Naive thymus-derived CD4-positive, alpha-beta T cell (primary cell): ENCODE results near the gene CTTNBP2. TPM values are rescaled to one million over a fixed set of nuclear protein-coding genes. Genes with fewer than 3 reads are reported as not detected.

Experiments used
- ATAC-seq: fragments of 150-1000 bp; cut with Tn5 transposase; 2 replicates; pipeline ENCODE4 v1.10.0; 2021; ENCODE audit warnings: mild to moderate bottlenecking, moderate library complexity
- CTCF ChIA-PET: fragments of 350-600 bp; sonication (Branson Sonifier 250); formaldehyde crosslinking; loops from one replicate; lab custom pipeline; 2021; ENCODE audit warnings: antibody characterized with exemption; lab: Charles Lee
- POLR2A ChIA-PET: fragments of 350-600 bp; sonication (Branson Sonifier 250); formaldehyde crosslinking; loops from one replicate; lab custom pipeline; 2021; ENCODE audit warnings: antibody characterized with exemption, inconsistent platforms; lab: Charles Lee
- DNase-seq, 9 donors: peaks; one replicate each; pipeline versions ENCODE4 v3.0.0 to v3.0.0-alpha.2; 2020 to 2022; ENCODE audit warnings: mixed read lengths in 1 of 9
- H3K27ac ChIP-seq: one replicate; pipeline ENCODE4 v1.7.0; 2013; ENCODE audit warnings: mild to moderate bottlenecking, low read depth, low read length, moderate library complexity
- H3K27me3 ChIP-seq, 2 donors: one replicate each; pipeline ENCODE4 v1.7.0; 2013; ENCODE audit warnings: low read length in 2 of 2, mild to moderate bottlenecking in 2 of 2, moderate library complexity in 2 of 2; ENCODE audit not compliant: control insufficient read depth in 2 of 2, insufficient read depth in 2 of 2
- H3K36me3 ChIP-seq, 3 experiments: 1 replicate in 2 of 3; 2 replicates in 1 of 3; pipeline ENCODE4 v1.7.0; 2013; ENCODE audit warnings: low read length in 3 of 3, mild to moderate bottlenecking in 3 of 3, moderate library complexity in 1 of 3; ENCODE audit not compliant: insufficient read depth in 3 of 3, control insufficient read depth in 2 of 3
- H3K4me1 ChIP-seq, 2 donors: one replicate each; pipeline ENCODE4 v1.7.0; 2013; ENCODE audit warnings: low read length in 2 of 2, mild to moderate bottlenecking in 2 of 2, moderate library complexity in 1 of 2; ENCODE audit not compliant: control insufficient read depth in 2 of 2, insufficient read depth in 2 of 2
- H3K4me3 ChIP-seq: 2 replicates; pipeline ENCODE4 v1.7.0; 2013; ENCODE audit warnings: mild to moderate bottlenecking, low read length
- H3K9me3 ChIP-seq, 3 experiments: 1 replicate in 2 of 3; 2 replicates in 1 of 3; pipeline ENCODE4 v1.7.0; 2013; ENCODE audit warnings: low read length in 3 of 3; ENCODE audit not compliant: control insufficient read depth in 2 of 3
- H3K27ac Mint-ChIP-seq, 9 donors: one replicate each; pipeline ENCODE4 v1.8.0; 2020 to 2022; ENCODE audit warnings: mixed read lengths in 9 of 9, mild to moderate bottlenecking in 8 of 9, moderate library complexity in 5 of 9, inconsistent platforms in 2 of 9
- H3K27me3 Mint-ChIP-seq, 5 donors: one replicate each; pipeline ENCODE4 v1.8.0; 2021 to 2022; ENCODE audit warnings: mixed read lengths in 5 of 5, mild to moderate bottlenecking in 1 of 5
- H3K36me3 Mint-ChIP-seq, 5 donors: one replicate each; pipeline ENCODE4 v1.8.0; 2020 to 2022; ENCODE audit warnings: mixed read lengths in 5 of 5, mild to moderate bottlenecking in 3 of 5, inconsistent platforms in 1 of 5
- H3K4me1 Mint-ChIP-seq, 7 donors: one replicate each; pipeline ENCODE4 v1.8.0; 2020 to 2022; ENCODE audit warnings: mixed read lengths in 7 of 7, mild to moderate bottlenecking in 3 of 7, inconsistent platforms in 1 of 7
- H3K4me3 Mint-ChIP-seq, 10 donors: one replicate each; pipeline ENCODE4 v1.8.0; 2020 to 2022; ENCODE audit warnings: mild to moderate bottlenecking in 10 of 10, mixed read lengths in 10 of 10, moderate library complexity in 6 of 10, inconsistent platforms in 2 of 10
- H3K9me3 Mint-ChIP-seq, 11 donors: one replicate each; pipeline ENCODE4 v1.8.0; 2020 to 2022; ENCODE audit warnings: mixed read lengths in 11 of 11, mild to moderate bottlenecking in 4 of 11, inconsistent platforms in 1 of 11, moderate library complexity in 1 of 11
- intact Hi-C, 2 donors: fragments of 100-400 bp; cut with micrococcal nuclease; formaldehyde crosslinking; loops; one replicate each; pipeline ENCODE4 v1.15.1; 2023
- polyA plus RNA-seq, 2 donors: library from polyadenylated mRNA; unstranded; fragments of 300-500 nt; fragmentation: Illumina TruSeq; gene quantifications; one replicate each; pipeline ENCODE4 v1.2.3, GENCODE V29; 2021
- total RNA-seq, 6 experiments: library from RNA in 5 of 6; stranded (reverse) in 5 of 6; gene quantifications; 1 replicate in 5 of 6; 2 replicates in 1 of 6; pipeline ENCODE4 v1.2.3 and lab custom pipeline; 2021 to 2026

CTTNBP2 gene
- total and polyA plus RNA-seq, 7 experiments from 2014 or later: 0.16 to 0.30 (median 0.27) TPM; not detected in 4

DNA sequence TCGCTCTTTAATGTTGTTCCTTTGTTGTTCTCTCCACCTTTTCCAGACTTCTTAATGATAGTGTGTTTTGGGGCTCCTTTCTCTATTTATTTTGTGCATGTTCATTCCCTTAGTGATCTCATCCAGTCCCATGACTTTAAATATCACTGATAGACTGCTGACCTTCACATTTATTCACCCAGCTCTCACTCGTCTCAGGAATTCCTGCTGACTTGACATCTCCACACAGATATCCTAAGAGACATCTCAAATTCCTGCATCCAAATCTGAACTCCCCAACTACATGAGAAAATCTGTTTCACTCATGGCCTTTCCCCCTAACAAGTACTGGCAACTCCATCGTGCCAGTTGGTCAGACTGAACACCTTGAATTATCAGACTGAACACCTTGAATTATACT lies 111.2 kb downstream of the CTTNBP2 start:
- no peaks in the 10 kb centered on the region for H3K9me3 ChIP-seq
- DNase-seq (no peak), ATAC-seq (no peak)
- no peak overlapping the region for H3K4me3 ChIP-seq
- no peak overlapping the region for H3K27ac ChIP-seq
- Mint-ChIP-seq H3K36me3 (no peaks in the 10 kb centered on the region), H3K27me3 (peaks cover 0 to 20% (median 10%) of the 10 kb centered on the region in 5 donors), H3K27ac (no peak overlapping the region), H3K4me1 (no peaks in the 10 kb centered on the region), H3K4me3 (no peak overlapping the region), H3K9me3 (peaks cover 0 to 5% (median 0%) of the 10 kb centered on the region in 11 donors)
- ChIA-PET CTCF (no interaction called here), POLR2A (no interaction called here)
- intact Hi-C loops: no loop called here
- H3K36me3 ChIP-seq: no peaks in the 10 kb centered on the region
- H3K4me1 ChIP-seq: no peaks in the 10 kb centered on the region
- no peaks in the 10 kb centered on the region for H3K27me3 ChIP-seq

DNA sequence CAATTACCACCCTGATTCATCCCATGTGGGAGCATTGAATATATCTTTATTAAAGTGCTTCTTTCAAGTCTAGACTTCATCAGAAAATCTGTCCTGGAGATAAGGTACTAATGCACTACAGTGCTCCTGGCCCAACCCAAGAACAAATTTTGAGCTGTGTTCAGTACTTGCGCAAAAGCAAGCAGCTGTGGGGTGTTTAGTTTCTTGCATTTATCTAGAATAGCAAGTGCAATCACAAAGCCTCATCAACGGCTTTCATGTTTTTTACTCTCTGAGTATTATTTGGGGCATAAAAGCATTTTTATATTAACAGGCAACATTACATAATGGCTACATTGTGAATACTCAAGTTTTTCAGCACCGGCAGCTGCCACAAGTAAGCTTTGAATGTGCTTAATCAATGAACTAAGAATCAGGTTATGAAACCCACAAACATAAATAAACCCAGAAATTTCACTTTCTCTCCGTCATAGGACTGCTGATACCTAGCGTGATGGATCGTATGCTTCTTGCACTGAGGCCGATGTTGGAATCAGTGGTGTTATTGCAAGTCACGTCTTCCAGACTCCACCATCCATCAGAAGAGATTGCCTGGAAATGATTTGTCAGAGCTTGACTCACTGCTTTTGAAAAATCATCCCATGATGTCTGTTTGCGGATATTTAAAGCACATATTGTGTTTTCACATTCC lies 113.1 kb downstream of the CTTNBP2 start:
- no peaks in the 10 kb centered on the region for H3K9me3 ChIP-seq
- ATAC-seq (no peak), DNase-seq (no peak)
- intact Hi-C loops: no loop called here
- POLR2A ChIA-PET: no interaction called here
- H3K36me3 ChIP-seq: no peaks in the 10 kb centered on the region
- no peak overlapping the region for H3K27ac ChIP-seq
- Mint-ChIP-seq H3K27me3 (peaks cover 0 to 19% (median 5%) of the 10 kb centered on the region in 5 donors), H3K27ac (no peak overlapping the region), H3K4me1 (no peaks in the 10 kb centered on the region), H3K4me3 (no peak overlapping the region), H3K36me3 (no peaks in the 10 kb centered on the region), H3K9me3 (peaks cover 0 to 5% (median 0%) of the 10 kb centered on the region in 11 donors)
- CTCF ChIA-PET: no interaction called here
- H3K27me3 ChIP-seq: no peaks in the 10 kb centered on the region
- H3K4me1 ChIP-seq: no peaks in the 10 kb centered on the region
- no peak overlapping the region for H3K4me3 ChIP-seq

DNA sequence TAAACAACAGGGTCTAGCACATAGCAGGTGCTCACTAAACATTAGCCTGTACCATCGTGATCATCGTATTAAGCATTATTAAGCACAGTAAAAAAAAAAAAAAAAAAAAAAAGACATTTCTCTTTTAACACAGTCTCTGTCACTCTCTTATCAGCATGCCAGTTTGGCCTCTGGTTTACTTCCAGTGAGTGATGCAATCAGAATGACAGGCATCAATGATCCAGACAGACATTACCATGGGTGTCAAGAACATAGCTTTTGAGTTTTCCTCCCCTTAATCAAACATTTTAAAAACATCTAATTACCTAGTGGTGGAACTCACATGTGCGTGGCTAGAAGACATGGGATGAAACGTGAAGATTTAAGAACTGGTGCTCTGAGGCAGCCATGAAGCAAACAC lies 115.8 kb downstream of the CTTNBP2 start:
- CTCF ChIA-PET: no interaction called here
- POLR2A ChIA-PET: no interaction called here
- Mint-ChIP-seq H3K4me3 (no peak overlapping the region), H3K4me1 (no peaks in the 10 kb centered on the region), H3K27ac (no peak overlapping the region), H3K9me3 (peaks cover 0 to 1% (median 0%) of the 10 kb centered on the region in 11 donors), H3K36me3 (no peaks in the 10 kb centered on the region), H3K27me3 (peaks cover 0 to 7% (median 5%) of the 10 kb centered on the region in 5 donors)
- H3K36me3 ChIP-seq: no peaks in the 10 kb centered on the region
- DNase-seq (no peak), ATAC-seq (no peak)
- no peaks in the 10 kb centered on the region for H3K27me3 ChIP-seq
- intact Hi-C loops: no loop called here
- H3K4me3 ChIP-seq: no peak overlapping the region
- H3K4me1 ChIP-seq: no peaks in the 10 kb centered on the region
- no peaks in the 10 kb centered on the region for H3K9me3 ChIP-seq
- H3K27ac ChIP-seq: no peak overlapping the region

DNA sequence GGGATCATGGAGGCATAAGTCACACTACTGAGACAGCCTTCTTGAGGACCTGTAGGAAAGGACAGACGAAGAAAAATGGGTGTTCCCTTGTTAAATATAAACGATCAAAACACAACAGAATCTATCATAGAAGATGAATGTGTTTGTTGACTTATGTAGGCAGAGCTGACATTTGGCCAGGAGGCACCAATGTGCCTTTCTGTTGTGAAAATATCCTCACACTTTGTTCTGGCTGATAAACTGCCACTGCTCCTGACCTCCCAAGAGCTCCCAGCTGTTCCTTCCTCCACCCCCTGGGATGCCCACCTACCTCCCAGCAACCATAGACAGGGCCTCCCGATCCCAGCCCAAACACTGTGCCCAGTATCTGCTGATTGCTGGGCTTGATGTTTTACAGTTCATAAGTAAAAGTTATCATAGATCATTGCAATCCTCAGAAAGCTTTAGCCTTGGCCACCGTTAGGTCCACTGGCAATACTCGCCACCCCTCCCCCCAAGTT lies 116.6 kb downstream of the CTTNBP2 start:
- ChIA-PET CTCF (no interaction called here), POLR2A (no interaction called here)
- ATAC-seq (no peak), DNase-seq (no peak)
- Mint-ChIP-seq H3K4me1 (no peaks in the 10 kb centered on the region), H3K9me3 (peaks cover 0 to 1% (median 0%) of the 10 kb centered on the region in 11 donors), H3K4me3 (no peak overlapping the region), H3K36me3 (no peaks in the 10 kb centered on the region), H3K27me3 (peaks cover 0 to 10% (median 5%) of the 10 kb centered on the region in 5 donors), H3K27ac (no peak overlapping the region)
- H3K4me1 ChIP-seq: no peaks in the 10 kb centered on the region
- H3K27ac ChIP-seq: no peak overlapping the region
- intact Hi-C loops: no loop called here
- no peaks in the 10 kb centered on the region for H3K36me3 ChIP-seq
- no peaks in the 10 kb centered on the region for H3K27me3 ChIP-seq
- no peaks in the 10 kb centered on the region for H3K9me3 ChIP-seq
- no peak overlapping the region for H3K4me3 ChIP-seq

DNA sequence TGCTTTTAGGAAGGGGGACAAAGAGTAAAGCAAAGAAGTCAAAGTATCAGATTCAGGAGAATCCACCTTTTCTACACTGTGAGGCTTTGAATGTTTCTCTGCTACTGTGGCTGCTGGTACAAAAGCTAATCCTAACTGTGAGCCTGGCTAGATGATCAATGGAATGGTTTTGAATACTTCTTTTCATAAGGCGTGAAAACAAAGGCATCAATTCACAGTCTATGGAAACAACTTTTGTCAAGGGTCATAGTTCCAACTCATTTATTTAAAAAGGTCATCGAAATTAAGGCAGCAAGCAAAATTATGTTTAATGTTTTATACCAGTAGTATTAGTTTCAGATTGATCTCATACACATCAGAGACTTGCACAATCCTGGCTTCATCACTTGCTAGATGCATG lies 118.1 kb downstream of the CTTNBP2 start:
- Mint-ChIP-seq H3K4me1 (no peaks in the 10 kb centered on the region), H3K9me3 (peaks cover 0 to 1% (median 0%) of the 10 kb centered on the region in 11 donors), H3K36me3 (no peaks in the 10 kb centered on the region), H3K27ac (no peak overlapping the region), H3K27me3 (peaks cover 0 to 10% (median 5%) of the 10 kb centered on the region in 5 donors), H3K4me3 (no peak overlapping the region)
- CTCF ChIA-PET: no interaction called here
- ATAC-seq (no peak), DNase-seq (no peak)
- no peaks in the 10 kb centered on the region for H3K4me1 ChIP-seq
- no peaks in the 10 kb centered on the region for H3K9me3 ChIP-seq
- POLR2A ChIA-PET: no interaction called here
- H3K36me3 ChIP-seq: no peaks in the 10 kb centered on the region
- H3K4me3 ChIP-seq: no peak overlapping the region
- intact Hi-C loops: no loop called here
- H3K27me3 ChIP-seq: no peaks in the 10 kb centered on the region
- H3K27ac ChIP-seq: no peak overlapping the region

DNA sequence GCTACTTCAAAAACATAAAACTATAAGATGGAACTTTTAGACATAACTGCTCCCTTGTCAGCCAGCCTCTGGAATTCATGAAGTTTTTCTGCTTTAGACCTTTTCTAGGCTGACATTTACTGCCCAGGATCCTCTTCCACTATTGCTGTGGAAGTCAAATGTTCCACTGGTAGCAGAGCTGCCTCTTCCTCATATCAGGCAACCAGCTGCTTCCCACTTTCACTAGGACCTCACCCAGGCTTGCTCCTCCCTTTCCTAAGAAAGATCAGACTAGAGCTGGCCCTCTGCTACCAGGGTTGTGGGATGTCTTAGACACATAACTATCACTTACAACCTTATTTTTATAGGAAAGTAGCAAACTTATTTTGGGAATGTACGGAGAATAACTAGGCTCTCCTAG lies 121.5 kb downstream of the CTTNBP2 start:
- ATAC-seq: no peak
- H3K36me3 ChIP-seq: no peaks in the 10 kb centered on the region
- CTCF ChIA-PET: interaction anchor here (0.7 kb wide), 1 partner anchor 404 kb away, joined by 3 read pairs; no protein-coding TSS in a partner anchor
- H3K27ac Mint-ChIP-seq: no peak overlapping the region
- no peaks in the 10 kb centered on the region for H3K9me3 ChIP-seq
- no peaks in the 10 kb centered on the region for H3K36me3 Mint-ChIP-seq
- peaks cover 0 to 1% (median 0%) of the 10 kb centered on the region in 11 donors for H3K9me3 Mint-ChIP-seq
- H3K27me3 ChIP-seq: no peaks in the 10 kb centered on the region
- H3K27ac ChIP-seq: no peak overlapping the region
- peaks cover 0 to 8% (median 5%) of the 10 kb centered on the region in 5 donors for H3K27me3 Mint-ChIP-seq
- DNase-seq: no peak
- no peaks in the 10 kb centered on the region for H3K4me1 ChIP-seq
- intact Hi-C loops: loop anchor here in 1 of 2 donors (2.0 kb wide), 2 partner anchors 401 to 445 kb away; no protein-coding TSS in a partner anchor
- POLR2A ChIA-PET: no interaction called here
- no peak overlapping the region for H3K4me3 ChIP-seq
- no peak overlapping the region for H3K4me3 Mint-ChIP-seq
- H3K4me1 Mint-ChIP-seq: no peaks in the 10 kb centered on the region
